ENCODE results near the gene LAMA2.

Gene LAMA2

DNA sequence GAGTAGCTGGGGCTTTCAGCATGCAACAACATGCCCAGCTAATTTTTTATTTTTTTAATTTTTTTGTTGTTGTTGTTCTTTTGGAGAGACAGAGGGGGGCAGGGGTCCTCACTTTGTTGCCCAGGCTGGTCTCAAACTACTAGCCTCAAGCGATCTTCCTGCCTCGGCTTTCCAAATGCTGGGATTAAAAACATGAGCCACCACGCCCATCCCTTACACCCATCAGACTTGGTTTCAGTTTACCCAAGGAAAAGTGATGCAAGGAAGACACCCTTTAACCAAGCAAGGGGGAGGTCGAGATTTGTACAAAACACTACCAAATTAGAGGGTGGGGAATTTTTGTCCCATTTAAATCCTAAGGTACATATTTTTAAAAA is 616.9 kb downstream of the LAMA2 start:
- H3K9me3 Mint-ChIP-seq = no peaks in the 10 kb centered on the region
- no peak for DNase-seq
- H3K4me1 Mint-ChIP-seq = peaks cover 61% of the 10 kb centered on the region
- H3K27ac Mint-ChIP-seq = no peak overlapping the region
- no peak overlapping the region for H3K4me3 Mint-ChIP-seq
- ATAC-seq = no peak
- no peaks in the 10 kb centered on the region for H3K27me3 Mint-ChIP-seq

DNA sequence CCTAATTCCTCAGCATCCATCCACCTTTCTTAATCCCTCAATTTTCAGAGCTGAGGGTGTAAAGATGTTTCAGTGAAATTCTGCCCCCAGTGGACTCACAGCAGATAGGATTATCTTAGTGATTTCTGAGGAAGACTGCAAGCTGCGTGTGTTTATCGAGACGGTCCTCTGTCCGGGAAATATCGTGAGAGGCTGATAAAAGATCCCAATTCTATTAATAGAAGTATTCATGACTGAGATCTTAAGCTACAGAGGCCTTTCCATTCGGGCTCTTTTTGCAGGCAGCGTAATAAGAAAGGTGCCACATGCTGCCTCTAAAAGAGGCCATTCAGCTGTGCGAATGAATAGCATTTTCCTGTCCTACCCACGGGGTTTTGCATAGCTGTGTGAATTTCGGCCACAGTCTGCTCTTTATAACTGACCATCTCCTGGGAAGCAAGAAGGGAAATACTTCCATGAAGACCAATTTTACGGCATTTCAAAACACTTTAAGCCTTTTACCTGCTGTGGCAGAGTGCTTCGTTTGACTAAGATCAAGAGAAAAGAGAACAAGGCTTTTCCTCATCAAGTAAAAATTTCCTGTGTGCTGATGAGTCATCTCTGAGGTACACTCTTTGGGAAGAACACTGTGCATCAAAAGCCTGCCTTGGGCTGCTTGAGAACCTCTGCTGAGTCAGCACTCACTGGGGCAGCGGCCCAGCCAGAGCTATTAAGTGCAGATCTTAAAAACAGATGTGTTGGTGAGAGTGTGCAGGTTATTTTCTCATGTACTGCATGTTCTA is 618.2 kb downstream of the LAMA2 start:
- ATAC-seq (no peak), DNase-seq (no peak)
- H3K27me3 Mint-ChIP-seq = no peaks in the 10 kb centered on the region
- peaks cover 48% of the 10 kb centered on the region for H3K4me1 Mint-ChIP-seq
- no peaks in the 10 kb centered on the region for H3K9me3 Mint-ChIP-seq
- no peak overlapping the region for H3K4me3 Mint-ChIP-seq
- H3K27ac Mint-ChIP-seq = no peak overlapping the region

DNA sequence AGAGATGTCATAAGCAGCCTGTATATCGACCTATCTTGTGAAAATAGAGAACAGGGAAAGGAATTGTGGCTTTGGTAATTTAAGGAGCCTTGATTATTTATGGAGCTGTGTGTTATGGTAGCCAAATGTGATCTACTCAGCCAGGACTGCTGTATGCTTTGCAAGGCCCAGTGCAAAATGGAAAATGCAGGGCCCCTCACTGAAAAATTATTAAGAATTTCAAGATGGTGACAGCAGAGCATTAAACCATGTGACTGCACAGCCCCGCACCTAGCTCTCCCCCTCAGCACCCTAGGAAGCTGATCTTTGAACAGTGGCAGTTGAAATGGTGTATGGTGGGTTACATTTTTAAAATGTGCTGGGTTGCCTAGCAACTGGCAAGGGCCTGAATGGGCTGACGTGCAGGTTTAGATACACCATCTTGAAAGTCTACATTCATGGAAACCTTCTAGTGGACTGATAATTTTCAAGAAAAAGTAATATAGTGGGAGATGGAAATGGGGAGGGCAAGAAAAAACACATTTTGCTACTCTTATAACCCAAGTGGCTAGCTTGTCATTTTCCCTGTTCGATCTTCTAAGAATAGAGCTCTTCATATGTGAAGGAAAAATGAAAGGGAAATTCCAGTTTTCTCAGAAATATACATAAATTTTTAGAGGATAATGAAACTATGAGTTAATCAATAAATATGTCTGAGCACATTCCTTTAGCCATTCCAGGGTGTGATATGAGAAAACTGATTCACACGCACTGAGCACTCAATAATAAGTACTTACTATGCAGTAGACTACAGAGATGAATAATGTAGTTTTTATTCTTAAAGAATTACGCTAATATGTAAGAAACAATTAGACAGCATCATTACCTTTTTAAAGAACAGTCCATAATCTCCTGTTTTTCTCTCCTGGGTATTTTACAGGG is 619.1 kb downstream of the LAMA2 start:
- DNase-seq (no peak), ATAC-seq (no peak)
- Mint-ChIP-seq H3K4me3 (no peak overlapping the region), H3K27me3 (no peaks in the 10 kb centered on the region), H3K4me1 (peaks cover 43% of the 10 kb centered on the region), H3K9me3 (no peaks in the 10 kb centered on the region), H3K27ac (no peak overlapping the region)

DNA sequence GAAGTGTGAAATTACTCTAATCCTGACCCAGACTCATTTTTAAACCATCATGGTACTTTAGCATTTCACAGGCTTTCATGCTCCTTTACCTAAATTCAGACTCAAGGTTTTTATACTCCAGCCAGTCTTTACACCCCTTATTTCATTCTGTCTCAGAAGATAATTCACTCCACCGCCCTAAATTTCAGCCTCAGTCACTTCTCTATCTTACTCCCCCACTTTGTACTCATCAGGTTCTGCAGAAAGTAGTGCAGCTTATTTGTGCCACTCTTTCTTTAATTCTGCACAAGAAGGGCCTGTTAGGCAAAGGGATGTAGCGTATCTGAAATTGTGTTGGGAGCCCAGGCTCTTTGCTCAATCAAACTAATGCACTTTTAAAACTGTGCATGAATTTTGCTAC is 621.5 kb downstream of the LAMA2 start:
- Mint-ChIP-seq H3K4me1 (peaks cover 20% of the 10 kb centered on the region), H3K4me3 (no peak overlapping the region), H3K27ac (no peak overlapping the region), H3K9me3 (no peaks in the 10 kb centered on the region), H3K27me3 (no peaks in the 10 kb centered on the region)
- DNase-seq (no peak), ATAC-seq (no peak)

DNA sequence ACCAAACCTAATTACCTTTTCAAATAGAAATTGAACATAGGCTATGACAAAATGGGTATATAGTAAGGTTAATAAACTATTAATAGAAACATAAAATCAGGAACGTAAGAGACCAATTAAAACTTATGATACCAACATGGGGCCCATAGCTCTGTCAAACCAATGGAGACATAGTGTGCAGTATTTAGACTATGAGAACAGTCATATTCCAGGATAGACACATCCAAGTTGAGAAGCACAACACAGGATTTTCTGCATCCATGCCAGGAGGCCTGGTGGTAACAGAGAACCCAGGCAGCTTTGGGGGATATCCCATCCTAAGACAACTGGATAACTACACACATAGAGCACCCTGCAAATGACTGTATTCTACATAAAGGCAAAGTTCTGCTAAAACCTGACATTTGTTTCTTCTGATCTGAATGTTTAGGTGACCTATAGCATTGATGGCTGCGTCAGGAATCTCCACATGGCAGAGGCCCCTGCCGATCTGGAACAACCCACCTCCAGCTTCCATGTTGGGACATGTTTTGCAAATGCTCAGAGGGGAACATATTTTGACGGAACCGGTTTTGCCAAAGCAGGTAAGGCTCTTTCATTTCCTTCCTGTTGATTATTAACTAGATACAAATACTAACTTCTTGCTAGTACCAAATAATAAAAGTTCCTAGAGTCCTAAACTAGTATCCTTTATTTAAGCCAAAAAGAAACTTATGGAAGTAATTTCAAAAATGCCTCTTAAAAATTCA is 624.3 kb downstream of the LAMA2 start:
- Mint-ChIP-seq H3K9me3 (no peaks in the 10 kb centered on the region), H3K27me3 (no peaks in the 10 kb centered on the region), H3K4me3 (no peak overlapping the region), H3K4me1 (no peaks in the 10 kb centered on the region), H3K27ac (no peak overlapping the region)
- DNase-seq = no peak
- ATAC-seq = no peak

DNA sequence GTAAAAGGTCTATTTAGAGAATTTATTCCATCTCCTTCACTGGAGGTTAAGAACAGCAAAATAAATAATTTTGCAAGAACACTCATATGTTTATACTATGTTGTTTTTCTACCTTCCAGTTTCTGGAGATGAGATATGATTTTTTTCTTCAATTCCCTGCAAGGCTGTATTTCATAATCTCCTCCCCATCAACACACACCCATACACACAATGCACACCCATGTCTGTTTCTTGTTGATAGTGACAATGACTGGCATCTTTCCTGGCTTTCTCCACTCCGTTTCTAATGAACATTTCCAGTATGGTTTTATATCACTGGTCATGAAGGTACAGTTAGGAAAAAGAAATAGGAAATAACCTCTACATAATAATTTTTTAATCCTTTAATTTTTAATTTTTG is 624.9 kb downstream of the LAMA2 start:
- H3K4me3 Mint-ChIP-seq = no peak overlapping the region
- DNase-seq = no peak
- no peaks in the 10 kb centered on the region for H3K9me3 Mint-ChIP-seq
- no peaks in the 10 kb centered on the region for H3K4me1 Mint-ChIP-seq
- no peaks in the 10 kb centered on the region for H3K27me3 Mint-ChIP-seq
- no peak for ATAC-seq
- no peak overlapping the region for H3K27ac Mint-ChIP-seq

DNA sequence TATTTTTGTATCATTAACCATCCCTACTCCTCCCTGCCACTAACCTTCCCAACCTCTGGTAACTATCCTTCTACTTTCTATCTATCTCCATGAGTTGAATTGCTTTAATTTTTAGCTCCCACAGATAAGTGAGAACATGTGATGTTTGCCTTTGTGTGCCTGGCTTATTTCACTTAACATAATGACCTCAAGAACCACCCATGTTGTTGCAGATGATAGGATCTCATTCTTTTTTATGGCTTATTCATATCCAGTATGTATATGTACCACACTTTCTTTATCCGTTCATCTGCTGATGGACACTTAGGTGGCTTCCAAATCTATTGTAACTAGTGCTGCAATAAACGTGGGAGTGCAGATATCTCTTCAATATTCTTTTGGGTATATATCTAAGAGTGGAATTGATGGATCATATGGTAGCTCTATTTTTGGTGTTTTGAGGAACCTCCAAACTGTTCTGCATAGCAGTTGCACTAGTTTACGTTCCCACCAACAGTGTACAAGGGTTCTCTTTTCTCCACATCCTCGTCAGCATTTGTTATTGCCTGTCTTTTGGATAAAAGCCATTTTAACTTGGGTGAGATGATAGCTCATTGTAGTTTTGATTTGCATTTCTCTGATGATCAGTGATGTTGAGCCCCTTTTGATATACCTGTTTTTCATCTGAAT is 625.7 kb downstream of the LAMA2 start:
- ATAC-seq = no peak
- no peak for DNase-seq
- Mint-ChIP-seq H3K27me3 (no peaks in the 10 kb centered on the region), H3K4me3 (no peak overlapping the region), H3K4me1 (no peaks in the 10 kb centered on the region), H3K9me3 (no peaks in the 10 kb centered on the region), H3K27ac (no peak overlapping the region)

DNA sequence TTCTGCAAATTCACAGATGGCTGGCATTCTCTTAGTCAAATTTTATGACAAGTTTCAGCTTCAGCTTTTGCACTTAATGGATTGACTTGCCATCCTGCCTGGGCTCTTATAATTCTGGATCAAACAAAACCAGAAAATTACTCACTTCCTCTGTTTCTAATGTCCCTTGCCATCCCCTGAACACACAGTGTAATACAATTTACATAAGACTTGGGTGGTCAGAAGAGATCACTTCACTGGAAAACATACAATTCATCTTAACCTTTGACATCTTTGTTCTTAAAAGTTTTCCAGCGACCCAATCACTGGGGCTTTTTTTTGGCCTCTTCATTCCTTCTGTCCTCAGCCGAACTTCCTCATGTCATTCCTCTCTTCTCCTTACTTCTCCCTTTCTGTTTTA is 628.0 kb downstream of the LAMA2 start:
- Mint-ChIP-seq H3K27ac (no peak overlapping the region), H3K4me3 (no peak overlapping the region), H3K9me3 (no peaks in the 10 kb centered on the region), H3K4me1 (no peaks in the 10 kb centered on the region), H3K27me3 (no peaks in the 10 kb centered on the region)
- no peak for ATAC-seq
- no peak for DNase-seq

DNA sequence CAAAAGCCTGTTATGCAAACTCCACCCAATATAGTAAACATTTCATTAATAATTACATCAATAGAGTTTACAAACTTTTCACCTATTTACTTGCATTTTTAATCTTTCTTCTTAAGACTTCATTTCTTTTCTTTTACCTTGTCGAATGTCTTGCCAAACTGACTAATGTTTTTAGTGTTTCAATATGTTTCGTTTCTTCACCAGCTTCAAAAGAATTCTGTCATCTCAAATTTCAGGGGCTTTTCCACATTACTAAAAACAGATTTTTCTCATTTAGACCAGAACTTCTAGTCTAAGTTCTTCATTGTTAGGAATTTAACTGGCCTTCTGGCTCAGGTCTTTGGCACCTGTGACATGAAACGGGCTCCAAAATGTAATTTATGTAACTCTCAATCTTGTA is 630.5 kb downstream of the LAMA2 start:
- ATAC-seq (no peak), DNase-seq (no peak)
- H3K27me3 Mint-ChIP-seq = no peaks in the 10 kb centered on the region
- H3K9me3 Mint-ChIP-seq = no peaks in the 10 kb centered on the region
- H3K4me1 Mint-ChIP-seq = no peaks in the 10 kb centered on the region
- no peak overlapping the region for H3K27ac Mint-ChIP-seq
- H3K4me3 Mint-ChIP-seq = no peak overlapping the region

DNA sequence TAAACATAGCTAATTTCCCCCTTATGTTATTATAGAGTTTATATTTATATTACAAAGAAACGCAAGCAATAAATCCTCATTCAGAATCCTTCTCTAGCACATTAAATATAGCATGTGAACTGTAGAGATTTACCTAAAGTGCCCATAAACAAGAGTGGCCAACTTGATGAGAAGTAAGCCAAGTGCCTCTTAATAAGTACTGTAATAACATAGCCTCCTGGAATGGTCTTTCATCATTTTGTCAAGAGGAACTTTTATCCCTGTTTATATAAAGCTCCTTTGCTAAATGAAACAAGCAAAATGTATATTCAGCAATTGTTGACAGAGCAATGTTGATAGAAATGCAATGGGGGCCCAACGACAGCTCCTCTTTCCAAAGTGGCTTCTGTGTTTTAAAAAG is 632.1 kb downstream of the LAMA2 start:
- no peak for ATAC-seq
- no peak for DNase-seq
- Mint-ChIP-seq H3K4me3 (no peak overlapping the region), H3K27ac (no peak overlapping the region), H3K27me3 (no peaks in the 10 kb centered on the region), H3K4me1 (no peaks in the 10 kb centered on the region), H3K9me3 (no peaks in the 10 kb centered on the region)

DNA sequence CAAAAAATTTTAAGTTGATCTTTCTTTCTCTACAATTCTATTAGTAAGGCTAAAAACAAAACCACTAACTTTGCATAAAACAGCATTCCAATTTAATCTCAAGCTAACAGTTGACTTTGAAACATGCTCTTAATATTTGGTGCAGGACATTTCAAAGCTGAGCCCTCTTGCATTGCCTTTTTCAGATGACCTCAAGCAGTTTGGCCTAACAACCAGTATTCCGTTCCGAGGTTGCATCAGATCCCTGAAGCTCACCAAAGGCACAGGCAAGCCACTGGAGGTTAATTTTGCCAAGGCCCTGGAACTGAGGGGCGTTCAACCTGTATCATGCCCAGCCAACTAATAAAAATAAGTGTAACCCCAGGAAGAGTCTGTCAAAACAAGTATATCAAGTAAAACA is 633.1 kb downstream of the LAMA2 start:
- DNase-seq (no peak), ATAC-seq (no peak)
- Mint-ChIP-seq H3K27ac (no peak overlapping the region), H3K9me3 (no peaks in the 10 kb centered on the region), H3K4me3 (no peak overlapping the region), H3K27me3 (no peaks in the 10 kb centered on the region), H3K4me1 (no peaks in the 10 kb centered on the region)

DNA sequence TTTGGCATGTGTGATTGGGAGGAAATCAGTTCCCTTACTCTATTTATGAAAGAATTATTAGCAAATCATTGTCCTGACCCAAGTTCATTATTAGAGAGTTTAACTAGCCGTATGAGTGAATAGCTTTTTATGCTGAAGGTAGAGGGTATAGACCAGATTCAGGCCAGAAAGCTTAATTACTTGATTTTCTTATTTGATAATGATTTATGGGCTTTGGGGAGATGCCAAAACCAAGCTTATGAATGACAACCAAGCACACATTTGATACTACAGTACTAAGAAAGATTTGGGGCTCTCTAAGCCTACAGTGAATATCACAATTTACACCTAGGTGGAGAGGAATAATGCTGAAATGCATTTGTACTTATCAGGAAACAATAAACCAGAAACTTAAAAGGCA is 633.8 kb downstream of the LAMA2 start:
- Mint-ChIP-seq H3K4me3 (no peak overlapping the region), H3K9me3 (no peaks in the 10 kb centered on the region), H3K4me1 (no peaks in the 10 kb centered on the region), H3K27me3 (no peaks in the 10 kb centered on the region), H3K27ac (no peak overlapping the region)
- no peak for DNase-seq
- ATAC-seq = no peak

DNA sequence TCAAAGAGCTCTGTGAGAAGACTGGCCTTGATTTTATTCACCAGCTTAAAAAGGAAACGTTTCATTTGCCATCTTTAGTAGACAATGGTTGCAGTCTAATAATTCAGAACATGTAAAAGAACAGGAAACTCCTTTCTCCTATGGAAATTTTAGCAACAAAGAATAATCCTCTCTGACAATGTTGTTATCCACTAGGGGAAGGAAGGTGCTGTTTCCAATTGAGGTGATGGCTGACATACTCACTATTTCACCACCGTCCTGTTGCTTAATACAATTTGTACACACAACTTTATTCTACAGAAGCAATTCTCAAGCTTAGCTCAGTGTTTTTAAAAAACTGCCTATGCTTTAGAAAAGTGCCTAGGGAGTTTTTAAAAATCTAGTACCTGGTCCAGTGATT is 634.4 kb downstream of the LAMA2 start:
- ATAC-seq = no peak
- H3K27me3 Mint-ChIP-seq = no peaks in the 10 kb centered on the region
- H3K4me3 Mint-ChIP-seq = no peak overlapping the region
- H3K9me3 Mint-ChIP-seq = no peaks in the 10 kb centered on the region
- DNase-seq = no peak
- no peak overlapping the region for H3K27ac Mint-ChIP-seq
- H3K4me1 Mint-ChIP-seq = no peaks in the 10 kb centered on the region

DNA sequence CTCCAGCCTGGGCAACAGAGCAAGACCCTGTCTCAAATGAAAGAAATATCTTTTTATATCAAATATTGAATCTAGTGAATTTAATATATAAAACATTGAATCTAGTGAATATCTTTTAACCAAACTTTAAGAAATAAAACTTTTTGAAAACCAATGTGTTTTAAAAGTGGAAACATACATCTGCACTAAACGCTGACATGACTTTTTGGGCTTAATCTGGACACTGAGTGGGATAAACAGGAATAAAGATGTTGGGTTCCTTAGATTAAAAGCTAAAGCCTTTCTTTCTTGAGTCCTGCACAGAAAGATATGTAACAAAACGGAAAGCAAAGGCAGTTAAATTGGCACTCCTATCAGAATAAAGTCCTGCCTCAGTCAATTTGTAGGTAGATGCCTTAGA is 636.8 kb downstream of the LAMA2 start:
- DNase-seq (no peak), ATAC-seq (no peak)
- Mint-ChIP-seq H3K27me3 (no peaks in the 10 kb centered on the region), H3K4me3 (no peak overlapping the region), H3K27ac (no peak overlapping the region), H3K4me1 (no peaks in the 10 kb centered on the region), H3K9me3 (no peaks in the 10 kb centered on the region)

DNA sequence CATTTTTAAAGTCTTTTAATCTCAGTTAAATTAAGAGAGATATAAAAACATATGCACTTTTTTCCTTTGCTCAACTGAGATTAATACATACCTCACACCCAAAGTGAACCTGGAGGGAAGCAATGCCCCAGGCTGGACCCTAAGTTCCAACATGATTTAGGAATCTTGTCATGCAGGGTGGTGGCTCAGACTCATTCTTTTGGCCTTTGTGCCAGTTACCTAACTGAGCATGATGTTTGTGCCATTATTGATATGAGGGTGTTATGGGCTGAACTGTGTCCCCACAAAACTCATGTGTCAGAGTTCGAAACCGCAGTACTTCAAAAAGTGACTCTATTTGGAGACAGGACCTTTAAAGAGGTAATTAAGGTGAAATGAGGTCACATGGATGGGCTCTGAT is 639.0 kb downstream of the LAMA2 start:
- DNase-seq (no peak), ATAC-seq (no peak)
- Mint-ChIP-seq H3K4me1 (no peaks in the 10 kb centered on the region), H3K27ac (no peak overlapping the region), H3K9me3 (no peaks in the 10 kb centered on the region), H3K27me3 (no peaks in the 10 kb centered on the region), H3K4me3 (no peak overlapping the region)
